ENCODE data around the gene KIFC1. TPM values are rescaled to one million over a fixed set of nuclear protein-coding genes. Genes with fewer than 3 reads are reported as not detected.
"Not testable (repeated sequence)": the region's sequence is repeated elsewhere in the genome, so short reads cannot be mapped to it uniquely, and the experiment has no call there.

Gene KIFC1
- total RNA-seq, 6 donors from 2014 or later, result 1.2 to 11.8 (median 4.4) TPM

GRCh38 chr6:33346972-33347371 is 44.7 kb upstream of the KIFC1 start:
- H3K27ac ChIP-seq, result peak overlapping the region; percentile 34 to 82 (median 76)

GRCh38 chr6:33347816-33348215 is 43.8 kb upstream of the KIFC1 start:
- Histone ChIP-seq H3K36me3 (no peaks in the 10 kb centered on the region), H3K27ac (peak overlapping the region in 3 of 4 donors; percentile 9 to 82 (median 77)), H3K27me3 (no peaks in the 10 kb centered on the region), H3K4me1 (peaks cover 10 to 26% (median 16%) of the 10 kb centered on the region in 4 donors), H3K4me3 (peak overlapping the region in 2 of 4 donors; percentile 37 to 43), H3K9me3 (no peaks in the 10 kb centered on the region)
- TF ChIP-seq POLR2A (IDR thresholded peaks at IDR 0.05), result no peak
- no peak for TF ChIP-seq POLR2AphosphoS5 (IDR thresholded peaks at IDR 0.05)
- no peak for TF ChIP-seq CTCF (IDR thresholded peaks at IDR 0.05)
- no peak for TF ChIP-seq EP300 (IDR thresholded peaks at IDR 0.05)
- no peak for DNase-seq
- ATAC-seq (ENCODE audit: low FRiP score in 2 of 2), result no peak
- 83 to 86% methylated on average over 5 of the region's 5 CpGs for WGBS, 2 donors

More at GRCh38 chr6:33346972-33347371, 44.7 kb upstream of the KIFC1 start:
- peak in 1 of 2 donors; percentile 67 for DNase-seq
- H3K4me1 ChIP-seq, result peaks cover 10 to 26% (median 16%) of the 10 kb centered on the region in 4 donors
- not testable (repeated sequence) for ATAC-seq (ENCODE audit: low FRiP score in 2 of 2); H3K9me3 ChIP-seq; H3K27me3 ChIP-seq; H3K36me3 ChIP-seq
- 76 to 77% methylated on average over 5 of the region's 5 CpGs for WGBS, 2 donors
- TF ChIP-seq POLR2A (IDR thresholded peaks at IDR 0.05), result peak in 1 of 4 donors; percentile 40
- peak overlapping the region in 3 of 4 donors; percentile 32 to 43 (median 37) for H3K4me3 ChIP-seq

- H3K27ac ChIP-seq; DNase-seq; H3K4me1 ChIP-seq; H3K36me3 ChIP-seq; H3K27me3 ChIP-seq; H3K9me3 ChIP-seq; H3K4me3 ChIP-seq; ATAC-seq (ENCODE audit: low FRiP score in 2 of 2): not testable (repeated sequence)
- 75 to 80% methylated on average over 6 of the region's 6 CpGs for WGBS, 2 donors
Observed at GRCh38 chr6:33355860-33356259, 35.8 kb upstream of the KIFC1 start.

- ATAC-seq (ENCODE audit: low FRiP score in 2 of 2), result no peak
- H3K9me3 ChIP-seq, result no peaks in the 10 kb centered on the region
- H3K4me1 ChIP-seq, result peaks cover 0 to 3% (median 0%) of the 10 kb centered on the region in 4 donors
- peak overlapping the region in 1 of 4 donors; percentile 39 for H3K27ac ChIP-seq
- no peaks in the 10 kb centered on the region for H3K27me3 ChIP-seq
- no peak for DNase-seq
- no peaks in the 10 kb centered on the region for H3K36me3 ChIP-seq
- H3K4me3 ChIP-seq, result no peak overlapping the region
- TF ChIP-seq POLR2AphosphoS5 (IDR thresholded peaks at IDR 0.05), result no peak
- no peak for TF ChIP-seq EP300 (IDR thresholded peaks at IDR 0.05)
- TF ChIP-seq CTCF (IDR thresholded peaks at IDR 0.05), result no peak
- TF ChIP-seq POLR2A (IDR thresholded peaks at IDR 0.05), result no peak
- WGBS, 2 donors, result 66 to 94% methylated on average over 2 to 3 of the region's 3 CpGs
Observed at GRCh38 chr6:33356295-33356694, 35.3 kb upstream of the KIFC1 start.

GRCh38 chr6:33357160-33357871 is 34.3 kb upstream of the KIFC1 start:
- H3K36me3 ChIP-seq; H3K4me1 ChIP-seq; DNase-seq; ATAC-seq (ENCODE audit: low FRiP score in 2 of 2); H3K9me3 ChIP-seq; H3K27me3 ChIP-seq; H3K4me3 ChIP-seq; H3K27ac ChIP-seq: not testable (repeated sequence)
- 66 to 86% methylated on average over 13 of the region's 13 CpGs for WGBS, 2 donors

GRCh38 chr6:33359331-33359730 is 32.3 kb upstream of the KIFC1 start:
- H3K4me3 ChIP-seq, result no peak overlapping the region
- H3K27me3 ChIP-seq, result no peaks in the 10 kb centered on the region
- TF ChIP-seq POLR2AphosphoS5 (IDR thresholded peaks at IDR 0.05) (no peak), POLR2A (IDR thresholded peaks at IDR 0.05) (no peak), EP300 (IDR thresholded peaks at IDR 0.05) (no peak), CTCF (IDR thresholded peaks at IDR 0.05) (no peak)
- H3K36me3 ChIP-seq, result no peaks in the 10 kb centered on the region
- H3K9me3 ChIP-seq, result no peaks in the 10 kb centered on the region
- H3K27ac ChIP-seq, result no peak overlapping the region
- ATAC-seq (ENCODE audit: low FRiP score in 2 of 2) (no peak), DNase-seq (no peak)
- peaks cover 0 to 3% (median 0%) of the 10 kb centered on the region in 4 donors for H3K4me1 ChIP-seq

- H3K36me3 ChIP-seq; H3K4me3 ChIP-seq; ATAC-seq (ENCODE audit: low FRiP score in 2 of 2); H3K27ac ChIP-seq; H3K9me3 ChIP-seq; H3K27me3 ChIP-seq; DNase-seq; H3K4me1 ChIP-seq: not testable (repeated sequence)
- WGBS, 2 donors, result 92 to 93% methylated on average over 12 of the region's 12 CpGs
Observed at GRCh38 chr6:33363486-33363885, 28.1 kb upstream of the KIFC1 start.

GRCh38 chr6:33364475-33365205 is 27.0 kb upstream of the KIFC1 start:
- not testable (repeated sequence) for H3K4me3 ChIP-seq, H3K4me1 ChIP-seq, H3K36me3 ChIP-seq, H3K9me3 ChIP-seq, H3K27me3 ChIP-seq
- 25 to 37% methylated on average over 7 of the region's 8 CpGs for WGBS, 2 donors
- ATAC-seq (ENCODE audit: low FRiP score in 2 of 2), result peak; percentile 52 to 83
- H3K27ac ChIP-seq, result peak overlapping the region; percentile 30 to 69 (median 63)
- peak in 1 of 2 donors; percentile 84 for DNase-seq
